Kidney (tissue), 14 donors: Measurements from ENCODE around the gene SREK1IP1. TPM values are rescaled to one million over a fixed set of nuclear protein-coding genes. Genes with fewer than 3 reads are reported as not detected.

Source experiments
- DNase-seq, 5 donors: peaks; one replicate each; pipeline ENCODE4 v3.0.0-alpha.2; 2013 to 2020
- FAIRE-seq: peaks from 2 replicates; lab custom pipeline; 2012; peaks lifted over from hg19 to GRCh38; lab: Jason Lieb, UNC
- H3K27ac ChIP-seq, 2 donors: one replicate each; pipeline ENCODE4 v1.7.0; 2013; ENCODE audit warnings: low read depth in 2 of 2, low read length in 2 of 2, inconsistent platforms in 1 of 2
- H3K27me3 ChIP-seq: one replicate; pipeline ENCODE4 v1.7.1; 2013; ENCODE audit warnings: low read length, inconsistent platforms; ENCODE audit not compliant: control insufficient read depth, insufficient read depth
- H3K36me3 ChIP-seq, 3 donors: one replicate each; pipeline versions ENCODE4 v1.7.0 to v1.7.1; 2013; ENCODE audit warnings: low read length in 3 of 3, control low read depth in 1 of 3, inconsistent platforms in 1 of 3; ENCODE audit not compliant: insufficient read depth in 3 of 3, control insufficient read depth in 2 of 3
- H3K4me1 ChIP-seq, 3 donors: one replicate each; pipeline versions ENCODE4 v1.7.0 to v1.7.1; 2013; ENCODE audit warnings: low read length in 3 of 3, inconsistent platforms in 1 of 3, low read depth in 1 of 3; ENCODE audit not compliant: control insufficient read depth in 2 of 3, insufficient read depth in 2 of 3
- H3K4me3 ChIP-seq, 3 donors: one replicate each; pipeline versions ENCODE4 v1.7.0 to v1.8.1; 2013; ENCODE audit warnings: low read length in 3 of 3, control low read depth in 1 of 3, inconsistent platforms in 1 of 3
- H3K9ac ChIP-seq, 3 donors: one replicate each; pipeline versions ENCODE4 v1.7.0 to v1.7.1; 2013; ENCODE audit warnings: low read length in 3 of 3, control low read depth in 1 of 3, inconsistent platforms in 1 of 3
- H3K9me3 ChIP-seq, 3 donors: one replicate each; pipeline versions ENCODE4 v1.7.0 to v1.7.1; 2013; ENCODE audit warnings: low read length in 3 of 3, control low read depth in 1 of 3, inconsistent platforms in 1 of 3; ENCODE audit not compliant: control insufficient read depth in 2 of 3, insufficient read depth in 1 of 3
- CTCF ChIP-seq: IDR thresholded peaks from 3 replicates; pipeline ENCODE4 v1.5.1; 2012; ENCODE audit warnings: mild to moderate bottlenecking, moderate library complexity, borderline replicate concordance; ENCODE audit not compliant: insufficient read depth; ENCODE audit errors: extremely low read depth
- intact Hi-C: fragments of 100-400 bp; cut with DNase I; formaldehyde crosslinking; loops from one replicate; pipeline ENCODE4 v1.11.1; 2022
- polyA plus RNA-seq: library from polyadenylated mRNA; stranded (reverse); fragments of 350-450 nt; fragmentation: Illumina TruSeq; extraction: RNeasy Lipid Tissue Mini Kit (QIAGEN cat#74804); gene quantifications from one replicate; pipeline ENCODE4 v1.2.3, GENCODE V29; 2014; ENCODE audit warnings: low read depth, low replicate concordance; ENCODE audit not compliant: insufficient read depth
- total RNA-seq: library from RNA; stranded (reverse); fragmentation: NEBNext Ultra II Directional; extraction: Animal tissue kit (Norgen Biotek cat#: 25700); gene quantifications from one replicate; pipeline ENCODE4 v1.2.1, GENCODE V29; 2021
- donor health status: control.
- donor health status: control.
- donor health status: control.
- donor health status: control.
- donor health status: control.
- donor health status: DM: yes; HTN: yes; CAD: no.
- donor health status: Normal renal cell carcinoma (clear cell type).

SREK1IP1 gene
- total and polyA plus RNA-seq, 2 donors from 2014 or later: 16.8 to 21.8 TPM

- no peak overlapping the region for H3K27ac ChIP-seq
- DNase-seq: no peak
- H3K27me3 ChIP-seq: no peaks in the 10 kb centered on the region
- peaks cover 0 to 9% (median 0%) of the 10 kb centered on the region in 3 donors for H3K4me1 ChIP-seq
- no peaks in the 10 kb centered on the region for H3K36me3 ChIP-seq
- intact Hi-C loops: no loop called here
- no peaks in the 10 kb centered on the region for H3K9me3 ChIP-seq
- H3K9ac ChIP-seq: no peak overlapping the region
- FAIRE-seq: no peak
- no peak for TF ChIP-seq CTCF
- no peak overlapping the region for H3K4me3 ChIP-seq
These were observed 27.8 kb upstream of the SREK1IP1 start for GRCh38 chr5:64796301-64796700.

- Histone ChIP-seq H3K36me3 (no peaks in the 10 kb centered on the region), H3K4me1 (peaks cover 0 to 9% (median 0%) of the 10 kb centered on the region in 3 donors), H3K27ac (no peak overlapping the region), H3K9ac (no peak overlapping the region), H3K9me3 (no peaks in the 10 kb centered on the region), H3K27me3 (no peaks in the 10 kb centered on the region), H3K4me3 (no peak overlapping the region)
- FAIRE-seq (no peak), DNase-seq (no peak)
- TF ChIP-seq CTCF: no peak
- intact Hi-C loops: no loop called here
These were observed 25.7 kb upstream of the SREK1IP1 start for GRCh38 chr5:64794053-64794770.

GRCh38 chr5:64792469-64792868 is 24.0 kb upstream of the SREK1IP1 start:
- Histone ChIP-seq H3K4me1 (peaks cover 0 to 9% (median 0%) of the 10 kb centered on the region in 3 donors), H3K9ac (no peak overlapping the region), H3K4me3 (no peak overlapping the region), H3K27me3 (no peaks in the 10 kb centered on the region), H3K27ac (no peak overlapping the region), H3K9me3 (no peaks in the 10 kb centered on the region), H3K36me3 (no peaks in the 10 kb centered on the region)
- DNase-seq (no peak), FAIRE-seq (no peak)
- no peak for TF ChIP-seq CTCF
- intact Hi-C loops: no loop called here

GRCh38 chr5:64790210-64790609 is 21.7 kb upstream of the SREK1IP1 start:
- Histone ChIP-seq H3K36me3 (peaks cover 0 to 2% (median 0%) of the 10 kb centered on the region in 3 donors), H3K27me3 (no peaks in the 10 kb centered on the region), H3K4me3 (no peak overlapping the region), H3K9ac (no peak overlapping the region), H3K9me3 (no peaks in the 10 kb centered on the region), H3K27ac (no peak overlapping the region), H3K4me1 (peaks cover 0 to 9% (median 0%) of the 10 kb centered on the region in 3 donors)
- no peak for TF ChIP-seq CTCF
- intact Hi-C loops: no loop called here
- FAIRE-seq (no peak), DNase-seq (no peak)
